NCI-H1436 treated with DMSO at 0.1 percent for 48 hours (cell line): ENCODE data around the gene SH2D4B.
"Not testable (repeated sequence)": the region's sequence is repeated elsewhere in the genome, so short reads cannot be mapped to it uniquely, and the experiment has no call there.

Experiments used
- DNase-seq: peaks from one replicate; lab custom pipeline; 2025; lab: John Stamatoyannopoulos, UW

The SH2D4B gene

GRCh38 chr10:80543319-80543672 is 5.6 kb downstream of the SH2D4B start:
- not testable (repeated sequence) for DNase-seq

- no peak for DNase-seq
Measured at GRCh38 chr10:80544316-80544953, 6.7 kb downstream of the SH2D4B start.

GRCh38 chr10:80545258-80545881 is 7.7 kb downstream of the SH2D4B start:
- DNase-seq, result no peak

DNA sequence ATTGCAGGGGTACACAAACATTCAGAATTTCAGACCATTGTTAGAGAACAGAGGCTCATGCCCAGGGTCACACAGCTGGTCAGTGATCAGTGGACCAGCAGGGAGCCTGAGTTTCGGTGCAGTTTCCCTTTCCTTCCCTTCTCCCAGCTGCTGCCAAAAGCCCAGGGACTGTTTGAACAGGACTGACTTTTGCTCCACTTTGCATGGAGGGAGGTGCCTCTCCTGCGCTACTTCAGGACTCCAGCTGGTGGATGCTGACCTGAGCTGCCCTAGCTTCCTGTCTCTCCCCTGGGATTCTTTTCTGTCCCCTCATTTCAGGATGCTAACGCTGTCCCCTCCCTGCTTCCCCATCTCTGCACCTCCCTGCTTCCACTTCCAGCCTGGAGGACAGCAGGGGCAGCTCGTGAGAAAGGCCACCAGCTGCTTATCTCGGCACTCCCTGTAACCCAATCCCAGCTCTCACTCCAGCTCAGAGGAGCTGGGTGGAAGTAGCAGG is 14.5 kb downstream of the SH2D4B start:
- DNase-seq, result no peak

DNA sequence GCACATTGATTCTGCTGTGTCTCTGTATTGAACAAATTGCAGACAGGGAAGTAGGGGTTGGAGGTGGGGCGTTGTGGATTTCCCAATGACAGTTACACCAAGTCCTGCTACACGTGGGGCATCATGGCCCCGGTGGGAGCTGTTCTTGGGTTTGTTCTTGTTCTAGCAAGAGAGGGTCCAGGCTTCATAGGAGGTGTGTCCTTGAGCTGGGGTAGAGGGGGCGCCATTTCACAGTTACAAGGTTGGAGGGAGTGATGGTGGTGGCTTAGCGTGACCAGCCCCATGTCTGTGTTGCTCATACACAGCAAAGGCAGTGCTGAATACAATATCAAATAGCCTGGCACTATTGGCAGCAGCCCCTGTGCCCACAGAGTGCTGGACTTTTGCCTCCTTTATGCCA is 15.7 kb downstream of the SH2D4B start:
- no peak for DNase-seq

GRCh38 chr10:80554050-80554449 is 16.3 kb downstream of the SH2D4B start:
- no peak for DNase-seq

DNA sequence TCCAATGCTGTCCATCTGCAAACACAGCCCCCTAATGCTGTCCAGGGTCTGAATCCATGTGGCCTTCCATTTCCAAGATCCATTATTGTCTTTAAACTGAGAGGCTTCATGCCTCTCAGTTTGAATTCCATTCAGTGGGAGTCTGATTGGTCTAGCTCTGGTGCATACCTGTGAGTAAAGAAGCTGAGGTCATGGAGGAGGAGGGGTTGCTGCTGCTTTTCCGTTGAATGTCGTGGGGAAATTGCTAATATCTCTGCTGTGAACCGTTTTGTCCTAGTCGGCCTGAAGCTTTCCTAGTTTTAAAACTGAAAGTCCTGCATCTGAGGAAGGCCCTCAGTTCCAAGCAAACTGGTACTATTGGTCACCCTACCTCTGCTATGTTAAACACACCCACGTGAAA is 17.7 kb downstream of the SH2D4B start:
- no peak for DNase-seq

DNA sequence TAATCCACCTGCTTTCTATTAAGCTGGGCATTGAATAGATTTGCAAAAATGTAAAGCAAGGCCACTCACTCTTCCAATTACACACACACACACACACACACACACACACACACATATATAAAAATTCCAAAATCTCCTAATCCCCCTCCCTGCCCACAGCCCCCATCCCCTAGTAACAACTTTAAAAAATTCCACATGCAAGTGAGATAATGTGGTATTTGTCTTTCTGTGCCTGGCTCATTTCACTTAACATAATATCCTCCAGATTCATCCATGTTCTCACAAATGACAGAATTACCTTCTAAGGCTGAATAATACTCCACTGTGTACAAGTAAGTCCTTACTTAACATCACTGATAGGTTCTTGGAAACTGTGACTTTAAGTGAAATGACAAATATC is 24.2 kb downstream of the SH2D4B start:
- no peak for DNase-seq

DNA sequence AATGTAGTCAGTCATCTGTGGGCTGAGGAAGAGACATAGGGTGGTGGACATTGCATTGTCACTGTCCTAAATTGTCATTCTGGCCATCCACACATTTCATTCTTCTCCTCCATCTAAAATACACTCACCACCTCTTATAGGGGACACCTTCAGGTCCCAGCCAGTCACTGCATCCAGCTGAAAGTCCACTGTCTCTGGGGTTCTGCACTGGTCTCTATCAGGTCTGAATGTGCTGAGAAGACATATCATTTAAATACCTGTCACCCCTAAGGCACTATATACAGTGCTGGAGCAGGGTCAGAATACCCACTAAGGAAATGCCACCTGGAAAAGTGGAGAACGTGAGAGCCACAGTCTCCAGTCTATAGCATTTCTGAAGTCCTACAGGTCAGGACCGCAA is 29.6 kb downstream of the SH2D4B start:
- DNase-seq, result no peak

DNA sequence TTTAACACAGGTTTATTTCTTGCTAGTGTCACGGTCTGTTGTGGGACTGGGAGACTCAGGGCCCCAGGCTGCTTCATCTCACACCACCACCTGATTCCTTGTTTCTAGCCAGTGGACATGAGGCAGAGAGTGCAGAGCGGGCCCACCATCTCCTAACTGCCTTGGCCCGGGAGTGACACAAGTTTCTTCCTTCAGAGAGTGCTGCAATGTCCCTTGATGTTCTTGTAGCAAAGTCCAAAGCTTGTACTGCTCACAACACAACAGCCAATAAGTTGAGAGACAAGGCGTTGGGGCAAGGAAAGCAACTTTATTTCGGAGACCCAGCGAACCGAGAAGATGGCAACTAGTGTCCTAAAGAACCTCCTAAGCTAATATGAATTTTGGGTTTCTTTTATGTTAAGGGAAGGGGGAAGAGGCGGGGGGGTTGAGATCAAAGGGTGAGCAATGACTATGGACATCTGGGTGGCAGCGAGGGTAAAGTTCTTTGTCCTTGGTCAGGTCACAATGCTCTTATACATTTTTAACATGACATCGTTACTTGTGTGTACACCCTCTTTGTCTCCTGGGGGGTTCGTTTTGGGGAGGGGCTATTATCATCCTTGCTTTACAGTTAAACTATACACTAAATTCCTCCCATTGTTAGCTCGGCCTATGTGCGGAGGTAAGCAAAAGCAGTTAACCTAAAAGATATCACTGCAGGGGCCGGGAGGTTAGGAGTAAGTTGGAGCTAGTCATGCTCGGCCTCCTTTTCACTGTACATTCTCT is 31.6 kb downstream of the SH2D4B start:
- DNase-seq, result no peak

- DNase-seq, result no peak
Measured at GRCh38 chr10:80571352-80571751, 33.6 kb downstream of the SH2D4B start.

GRCh38 chr10:80579181-80579763 is 41.6 kb downstream of the SH2D4B start:
- no peak for DNase-seq

- no peak for DNase-seq
Measured at GRCh38 chr10:80579849-80580637, 42.3 kb downstream of the SH2D4B start.

GRCh38 chr10:80580638-80581468 is 43.2 kb downstream of the SH2D4B start:
- DNase-seq, result no peak

DNA sequence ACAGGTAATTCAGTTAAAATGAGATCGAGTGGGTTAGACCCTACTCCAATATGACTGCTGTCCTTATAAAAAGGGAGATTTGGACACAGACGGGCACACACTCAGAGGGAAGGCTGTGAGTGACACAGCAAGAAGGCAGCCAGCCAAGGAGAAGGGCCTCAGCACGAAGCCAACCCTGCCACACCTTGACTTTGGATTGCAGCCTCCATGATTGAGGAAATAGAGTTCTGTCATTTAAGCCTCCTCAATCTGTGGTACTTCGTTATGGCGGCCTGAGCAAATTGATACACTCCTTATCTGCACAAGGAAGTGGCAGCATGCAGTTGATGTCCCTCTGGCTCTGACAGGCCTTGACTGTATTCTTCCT is 43.8 kb downstream of the SH2D4B start:
- no peak for DNase-seq

- no peak for DNase-seq
Measured at GRCh38 chr10:80582286-80582960, 44.7 kb downstream of the SH2D4B start.

DNA sequence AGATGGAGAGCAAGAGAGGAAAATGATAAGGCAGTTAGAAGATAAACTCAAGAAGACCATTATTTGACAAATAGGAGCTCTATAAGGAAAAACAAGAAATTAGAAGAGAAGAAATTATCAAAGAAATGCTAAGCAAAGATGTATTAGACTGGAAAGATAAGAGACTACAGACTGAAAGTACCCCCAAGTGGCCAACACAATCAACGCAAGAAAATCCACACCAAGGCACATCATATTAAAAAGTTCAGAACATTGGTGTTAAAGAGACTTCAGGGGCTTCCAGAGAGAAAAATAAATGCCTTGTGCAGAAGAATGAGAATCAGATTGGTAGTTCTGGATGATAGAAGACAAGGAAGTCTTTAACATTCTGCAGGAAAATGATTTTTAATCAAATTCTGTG is 46.0 kb downstream of the SH2D4B start:
- no peak for DNase-seq

- DNase-seq, result no peak
Measured at GRCh38 chr10:80585812-80586211, 48.1 kb downstream of the SH2D4B start.

DNA sequence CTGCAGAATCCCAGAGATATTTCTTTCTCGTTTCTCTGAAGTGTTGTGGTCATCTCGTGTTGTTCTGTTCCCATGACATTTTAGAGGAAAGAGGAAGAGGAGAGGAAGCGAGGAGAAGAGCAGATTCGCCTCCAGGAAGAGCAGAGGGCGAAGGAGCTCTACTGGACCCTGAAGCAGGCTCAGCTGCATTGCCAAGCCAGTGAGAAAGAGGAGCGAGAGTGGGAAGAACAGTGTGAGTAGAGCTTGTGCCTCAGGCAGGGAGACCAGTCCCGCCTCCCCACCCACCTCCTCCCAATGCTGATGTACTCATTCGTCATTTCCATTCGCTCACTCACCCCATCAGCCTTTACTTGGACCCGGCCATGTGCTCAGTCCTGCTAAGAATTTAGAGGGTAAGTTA is 50.8 kb downstream of the SH2D4B start:
- no peak for DNase-seq

DNA sequence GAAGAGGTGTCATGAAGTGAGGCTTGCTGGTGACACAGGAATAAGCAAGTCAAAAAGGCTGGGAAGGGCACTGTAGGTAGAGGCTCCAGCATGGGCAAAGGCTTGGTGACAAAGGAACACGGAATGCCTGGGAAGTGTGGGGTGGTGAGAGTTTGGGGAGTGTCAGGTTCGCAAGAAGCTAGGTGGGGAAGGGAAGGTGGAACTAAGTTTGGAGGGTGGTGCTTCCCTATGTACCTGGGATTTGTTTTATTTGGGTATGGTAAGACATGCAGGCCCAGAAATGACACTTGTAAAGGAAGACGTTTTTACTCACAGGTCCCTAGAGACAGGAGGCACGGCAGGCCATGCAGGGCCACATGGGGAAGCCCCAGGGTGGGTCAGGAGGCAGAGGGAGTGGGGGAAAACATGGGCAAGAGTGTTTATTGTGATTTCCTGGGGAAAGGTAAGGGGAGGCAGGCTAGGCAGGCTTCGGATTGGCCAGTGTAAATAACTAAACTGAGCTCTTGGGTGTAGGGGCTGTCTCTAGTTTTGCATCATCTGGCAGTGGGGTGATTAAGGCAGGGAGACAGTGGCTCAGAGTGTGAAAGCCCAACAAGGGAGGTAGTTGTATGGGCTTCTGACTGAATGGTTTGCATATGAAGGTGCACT is 52.1 kb downstream of the SH2D4B start:
- DNase-seq, result no peak
